Measurements from ENCODE around the gene RNASET2.

GRCh38 chr6:166989427-166990032 is 33.2 kb upstream of the RNASET2 start:
- TF ChIP-seq, protein P1, sequence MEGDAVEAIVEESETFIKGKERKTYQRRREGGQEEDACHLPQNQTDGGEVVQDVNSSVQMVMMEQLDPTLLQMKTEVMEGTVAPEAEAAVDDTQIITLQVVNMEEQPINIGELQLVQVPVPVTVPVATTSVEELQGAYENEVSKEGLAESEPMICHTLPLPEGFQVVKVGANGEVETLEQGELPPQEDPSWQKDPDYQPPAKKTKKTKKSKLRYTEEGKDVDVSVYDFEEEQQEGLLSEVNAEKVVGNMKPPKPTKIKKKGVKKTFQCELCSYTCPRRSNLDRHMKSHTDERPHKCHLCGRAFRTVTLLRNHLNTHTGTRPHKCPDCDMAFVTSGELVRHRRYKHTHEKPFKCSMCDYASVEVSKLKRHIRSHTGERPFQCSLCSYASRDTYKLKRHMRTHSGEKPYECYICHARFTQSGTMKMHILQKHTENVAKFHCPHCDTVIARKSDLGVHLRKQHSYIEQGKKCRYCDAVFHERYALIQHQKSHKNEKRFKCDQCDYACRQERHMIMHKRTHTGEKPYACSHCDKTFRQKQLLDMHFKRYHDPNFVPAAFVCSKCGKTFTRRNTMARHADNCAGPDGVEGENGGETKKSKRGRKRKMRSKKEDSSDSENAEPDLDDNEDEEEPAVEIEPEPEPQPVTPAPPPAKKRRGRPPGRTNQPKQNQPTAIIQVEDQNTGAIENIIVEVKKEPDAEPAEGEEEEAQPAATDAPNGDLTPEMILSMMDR (IDR thresholded peaks at IDR 0.05 in 2 of 3, conservative IDR thresholded peaks at IDR 0.05 in 1 of 3; ENCODE audit: control insufficient read depth in 2 of 3, extremely low read depth in 1 of 3, insufficient read depth in 1 of 3, low read depth in 3 of 3, low read length in 3 of 3): peak; percentile 42 to 54 (median 44); a peak in 5 of 6 replicates
- peak; percentile 75 for TF ChIP-seq SMC3 (IDR thresholded peaks at IDR 0.05; ENCODE audit: borderline replicate concordance, low read length)

Data from GM12878 (cell line).